ENCODE measurements around the gene RASGRP4.

GRCh38 chr19:38362076-38362945 lies 63.7 kb downstream of the RASGRP4 start:
- no peak for TF ChIP-seq POLR2A (IDR thresholded peaks at IDR 0.05)
- TF ChIP-seq CTCF (IDR thresholded peaks at IDR 0.05), result no peak
- no peak for TF ChIP-seq EP300 (IDR thresholded peaks at IDR 0.05)

Data from tibial nerve (tissue), 4 donors.